Measurements from ENCODE around the gene PER2. TPM values are rescaled to one million over a fixed set of nuclear protein-coding genes. Genes with fewer than 3 reads are reported as not detected.

PER2 gene
- total RNA-seq, 4 donors from 2014 or later: 15.9 to 82.3 (median 18.1) TPM

DNA sequence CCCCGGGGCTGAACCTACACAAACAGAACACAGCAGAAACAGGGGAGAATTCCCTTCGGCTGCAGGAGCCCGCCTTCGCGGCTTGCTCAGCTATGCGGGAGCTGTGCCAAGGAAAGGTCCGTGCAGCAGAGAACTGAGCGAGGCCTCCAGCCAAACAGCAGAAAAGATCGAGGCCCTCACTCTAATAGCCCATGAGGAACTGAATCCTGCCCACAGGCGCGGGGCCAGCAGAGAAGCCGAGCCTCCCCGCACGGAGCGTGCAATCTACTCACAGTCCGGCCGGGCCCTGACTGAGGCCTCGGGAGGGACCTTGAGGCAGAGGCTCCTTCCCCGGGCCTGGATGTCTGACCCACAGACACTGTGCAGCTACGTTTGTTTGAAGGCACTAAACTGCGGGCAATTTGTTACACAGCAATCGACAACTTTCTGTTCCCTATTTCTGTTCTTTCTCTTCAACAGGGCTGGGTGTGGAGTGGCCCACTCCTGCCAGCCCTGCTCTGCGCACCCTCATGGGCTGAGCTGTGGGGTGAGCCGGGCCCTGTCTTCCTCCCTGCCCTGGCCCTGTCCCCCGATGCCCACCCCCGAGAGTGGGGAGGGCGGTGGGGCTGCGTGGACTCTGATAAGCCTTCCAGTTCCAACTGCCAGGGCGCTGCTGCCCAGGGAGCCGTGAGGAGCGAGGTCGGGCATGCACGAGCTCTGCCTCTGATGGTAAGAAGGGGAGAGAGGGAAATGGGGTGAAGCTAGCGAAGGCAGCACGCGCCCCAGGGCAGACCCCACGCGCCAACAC is 62.3 kb downstream of the PER2 start:
- 80 to 83% methylated on average over 33 to 38 of the region's 38 CpGs for WGBS, 2 donors
- DNase-seq (ENCODE audit: low spot score in 2 of 2): peak in 1 of 2 donors; percentile 83

DNA sequence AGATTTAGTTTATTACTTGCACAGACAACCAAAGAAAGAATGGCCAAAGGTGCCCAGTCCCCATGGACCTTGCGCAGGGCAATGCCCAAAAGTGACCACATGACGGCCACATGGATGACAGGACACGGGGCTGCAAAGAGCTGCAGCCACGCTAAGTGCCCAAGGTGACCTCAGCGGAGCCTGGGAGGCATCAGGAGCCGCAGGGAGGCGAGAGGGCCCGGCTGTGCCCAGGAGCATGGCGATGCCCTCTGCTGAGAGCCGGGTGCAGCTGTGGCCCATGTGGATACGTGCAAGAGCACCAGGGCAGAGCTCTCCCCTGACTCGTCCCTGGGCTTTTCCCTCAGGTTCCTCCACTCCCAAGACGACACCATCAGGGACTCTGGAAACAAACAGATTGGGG is 63.3 kb downstream of the PER2 start:
- peak in 1 of 2 donors; percentile 71 for DNase-seq (ENCODE audit: low spot score in 2 of 2)
- H3K4me3 ChIP-seq (ENCODE audit: low read depth, poor library complexity, severe bottlenecking): no peak overlapping the region
- 87 to 92% methylated on average over 13 of the region's 13 CpGs for WGBS, 2 donors
- TF ChIP-seq, protein P1, sequence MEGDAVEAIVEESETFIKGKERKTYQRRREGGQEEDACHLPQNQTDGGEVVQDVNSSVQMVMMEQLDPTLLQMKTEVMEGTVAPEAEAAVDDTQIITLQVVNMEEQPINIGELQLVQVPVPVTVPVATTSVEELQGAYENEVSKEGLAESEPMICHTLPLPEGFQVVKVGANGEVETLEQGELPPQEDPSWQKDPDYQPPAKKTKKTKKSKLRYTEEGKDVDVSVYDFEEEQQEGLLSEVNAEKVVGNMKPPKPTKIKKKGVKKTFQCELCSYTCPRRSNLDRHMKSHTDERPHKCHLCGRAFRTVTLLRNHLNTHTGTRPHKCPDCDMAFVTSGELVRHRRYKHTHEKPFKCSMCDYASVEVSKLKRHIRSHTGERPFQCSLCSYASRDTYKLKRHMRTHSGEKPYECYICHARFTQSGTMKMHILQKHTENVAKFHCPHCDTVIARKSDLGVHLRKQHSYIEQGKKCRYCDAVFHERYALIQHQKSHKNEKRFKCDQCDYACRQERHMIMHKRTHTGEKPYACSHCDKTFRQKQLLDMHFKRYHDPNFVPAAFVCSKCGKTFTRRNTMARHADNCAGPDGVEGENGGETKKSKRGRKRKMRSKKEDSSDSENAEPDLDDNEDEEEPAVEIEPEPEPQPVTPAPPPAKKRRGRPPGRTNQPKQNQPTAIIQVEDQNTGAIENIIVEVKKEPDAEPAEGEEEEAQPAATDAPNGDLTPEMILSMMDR (IDR thresholded peaks at IDR 0.05): no peak
- TF ChIP-seq POLR2A (IDR thresholded peaks at IDR 0.05): no peak
- intact Hi-C loops (cut with DNase I; ENCODE audit: low total_unique reads): no loop called here

More for the DNA sequence above, 62.3 kb downstream of the PER2 start:
- H3K4me3 ChIP-seq (ENCODE audit: low read depth, poor library complexity, severe bottlenecking): no peak overlapping the region
- TF ChIP-seq, protein P1 (IDR thresholded peaks at IDR 0.05): no peak
- TF ChIP-seq POLR2A (IDR thresholded peaks at IDR 0.05): no peak
- intact Hi-C loops (cut with DNase I; ENCODE audit: low total_unique reads): no loop called here

DNA sequence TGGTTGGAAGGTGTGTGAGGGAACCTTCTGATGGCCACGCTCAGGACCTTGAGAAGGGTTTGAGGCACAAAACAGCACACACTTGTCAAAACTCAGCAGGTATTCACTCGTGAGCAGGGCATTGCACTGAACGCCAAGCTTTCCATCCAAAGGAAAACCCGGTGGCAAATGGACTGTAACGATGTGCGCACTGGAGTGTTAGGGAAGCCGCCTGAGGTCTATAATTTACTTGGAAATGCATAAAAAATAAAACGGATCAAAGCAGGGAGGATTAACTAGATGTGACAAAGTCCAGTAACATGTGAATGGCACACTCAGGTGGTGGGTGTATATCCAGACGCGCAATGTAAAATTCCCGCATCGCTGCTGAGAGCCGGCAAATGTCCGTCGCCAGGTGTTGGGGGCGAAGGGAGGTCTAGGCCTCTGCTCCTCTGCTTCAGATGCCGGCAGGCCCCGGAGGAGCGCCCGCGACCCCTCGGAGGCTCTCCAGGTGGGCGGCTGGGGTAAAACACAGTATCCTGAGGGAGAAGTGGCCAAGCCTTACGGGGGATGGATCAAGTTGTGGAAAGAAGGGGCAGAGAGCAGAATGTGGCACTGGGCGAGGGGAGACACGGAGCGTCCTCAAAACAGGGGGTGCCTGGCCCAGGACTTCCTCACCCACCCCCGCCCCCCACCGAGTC is 63.9 kb downstream of the PER2 start:
- DNase-seq (ENCODE audit: low spot score in 2 of 2): peak in 1 of 2 donors; percentile 52
- 93 to 94% methylated on average over 29 of the region's 29 CpGs for whole genome bisulfite sequencing, 2 donors
- intact Hi-C loops (cut with DNase I; ENCODE audit: low total_unique reads): no loop called here
- TF ChIP-seq, protein P1 (IDR thresholded peaks at IDR 0.05): no peak
- no peak for TF ChIP-seq POLR2A (IDR thresholded peaks at IDR 0.05)
- H3K4me3 ChIP-seq (ENCODE audit: low read depth, poor library complexity, severe bottlenecking): no peak overlapping the region

DNA sequence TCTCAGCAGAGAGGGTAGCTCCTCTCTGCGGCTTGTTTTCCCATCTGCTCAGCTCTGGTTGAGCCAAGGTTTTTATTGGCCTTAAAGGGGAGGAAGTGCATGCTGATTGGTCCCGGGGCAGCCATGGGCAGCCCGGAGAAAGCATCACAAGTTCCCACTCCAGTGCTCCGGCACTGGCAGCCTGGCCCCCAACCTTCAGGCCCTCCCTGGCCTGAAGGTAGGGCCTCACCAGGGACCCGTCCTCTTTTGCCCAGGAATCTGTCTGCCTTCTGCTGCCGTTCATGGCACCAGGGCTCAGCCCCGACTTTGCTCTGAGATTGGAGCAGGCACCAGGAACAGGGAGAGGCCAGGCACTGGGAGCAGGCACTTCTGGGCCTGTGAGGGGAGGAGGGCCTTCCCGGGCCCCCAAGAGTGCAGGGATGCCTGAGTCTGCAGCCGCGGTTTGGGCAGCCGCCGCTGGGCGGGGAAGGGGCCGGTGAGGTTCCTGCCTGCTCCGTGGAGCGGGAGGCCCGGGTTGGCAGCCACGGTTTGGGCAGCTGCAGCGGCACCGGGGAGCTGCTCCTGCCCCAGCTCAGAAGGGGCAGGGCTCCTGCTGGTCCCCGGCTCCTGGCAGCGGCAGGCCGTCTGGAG is 67.4 kb downstream of the PER2 start:
- H3K4me3 ChIP-seq (ENCODE audit: low read depth, poor library complexity, severe bottlenecking): no peak overlapping the region
- TF ChIP-seq POLR2A (IDR thresholded peaks at IDR 0.05): no peak
- TF ChIP-seq, protein P1 (IDR thresholded peaks at IDR 0.05): no peak

DNA sequence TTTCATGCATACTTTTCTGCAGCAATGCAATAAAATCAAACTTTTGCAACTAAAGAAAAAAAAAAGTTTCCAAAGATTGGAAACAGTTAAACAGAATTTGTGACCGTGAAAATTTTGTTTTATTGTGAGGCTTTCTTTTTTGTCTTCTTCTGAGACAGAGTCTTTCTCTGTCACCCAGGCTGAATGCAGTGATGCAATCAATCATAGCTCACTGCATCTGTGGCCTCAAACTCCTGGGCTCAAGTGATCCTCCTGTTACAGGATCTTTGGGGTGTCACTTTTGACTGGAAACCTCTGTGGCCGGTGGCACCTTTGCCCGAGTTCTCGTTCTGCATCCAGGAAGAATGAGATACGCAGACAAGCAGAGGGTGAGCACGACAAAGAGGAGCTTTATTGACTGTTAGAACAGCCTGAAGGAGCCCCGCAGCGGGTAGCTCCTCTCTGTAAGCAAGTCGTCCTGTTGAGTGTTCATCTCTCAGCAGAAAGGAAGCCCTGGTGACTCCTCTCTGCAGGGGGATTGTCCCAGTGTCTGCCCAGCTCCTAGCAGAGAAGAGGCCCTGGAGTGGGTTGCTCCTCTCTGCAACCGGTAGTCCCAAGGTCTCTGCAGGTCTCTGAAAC is 68.0 kb downstream of the PER2 start:
- DNase-seq (ENCODE audit: low spot score in 2 of 2): peak in 1 of 2 donors; percentile 43
- no peak overlapping the region for H3K4me3 ChIP-seq (ENCODE audit: low read depth, poor library complexity, severe bottlenecking)
- TF ChIP-seq, protein P1 (IDR thresholded peaks at IDR 0.05): no peak
- no peak for TF ChIP-seq POLR2A (IDR thresholded peaks at IDR 0.05)
- WGBS, 2 donors: 80 to 81% methylated on average over 10 of the region's 10 CpGs
- intact Hi-C loops (cut with DNase I; ENCODE audit: low total_unique reads): no loop called here

More for the DNA sequence above, 67.4 kb downstream of the PER2 start:
- peak in 1 of 2 donors; percentile 52 for DNase-seq (ENCODE audit: low spot score in 2 of 2)
- 74 to 88% methylated on average over 18 to 22 of the region's 23 CpGs for WGBS, 2 donors
- intact Hi-C loops (cut with DNase I; ENCODE audit: low total_unique reads): no loop called here
